Measurements from ENCODE around the gene PTGDS.
A peak's percentile ranks its signal among the peaks of the same experiment; 100 is the strongest.

Gene PTGDS

GRCh38 chr9:136946228-136947027 is 30.9 kb upstream of the PTGDS start (continued):
- TF ChIP-seq ZSCAN5A (tag by site-specific recombination; IDR thresholded peaks at IDR 0.05) (no peak), ZNF621 (tag by site-specific recombination; IDR thresholded peaks at IDR 0.05) (no peak), ZNF664 (tag by site-specific recombination; IDR thresholded peaks at IDR 0.05) (no peak)

GRCh38 chr9:136947028-136947891 is 30.0 kb upstream of the PTGDS start:
- H3K27ac ChIP-seq (ENCODE audit: extremely low read depth, low read depth, low read length): no peak overlapping the region
- TF ChIP-seq ZFHX2 (tag by site-specific recombination; conservative IDR thresholded peaks at IDR 0.05) (peak; percentile 91), ZNF488 (tag by site-specific recombination; IDR thresholded peaks at IDR 0.05) (no peak), GLIS1 (tag by site-specific recombination; IDR thresholded peaks at IDR 0.05) (peak; percentile 68), ZIC2 (tag by site-specific recombination; IDR thresholded peaks at IDR 0.05) (0 out of 2 replicates have a peak, but pooled peaks have one; percentile 9), HIC1 (tag by site-specific recombination; IDR thresholded peaks at IDR 0.05) (0 out of 2 replicates have a peak, but pooled peaks have one; percentile 60), GLIS2 (tag by site-specific recombination; IDR thresholded peaks at IDR 0.05) (peak; percentile 51; the same call in 1 of the 2 replicates), ZBTB49 (tag by site-specific recombination; IDR thresholded peaks at IDR 0.05; ENCODE audit: low read depth) (no peak), ZNF621 (tag by site-specific recombination; IDR thresholded peaks at IDR 0.05) (no peak), EGR2 (tag by site-specific recombination; IDR thresholded peaks at IDR 0.05; ENCODE audit: low read depth) (peak; percentile 89)
- ChIA-PET POLR2A (interaction anchor here (0.8 to 4.9 kb wide), 11 partner anchors 29 to 147 kb away, joined by 3 to 24 read pairs (median 4); partner anchors contain the start of genes MAN1B1, PAXX and PTGDS), CTCF (interaction anchor here (0.6 to 5.7 kb wide), 28 partner anchors 15 to 509 kb away, joined by 3 to 119 read pairs (median 6); partner anchors contain the start of genes CLIC3, NPDC1 and PAXX)
- no peak overlapping the region for H3K4me3 ChIP-seq (ENCODE audit: low read depth, low read length)
- H3K36me3 ChIP-seq (ENCODE audit: control insufficient read depth in 2 of 2, insufficient read depth in 1 of 2, low read length in 2 of 2): peaks cover 0 to 11% of the 10 kb centered on the region in 2 experiments; a peak in 1 of 3 replicates
- H3K9me3 ChIP-seq (ENCODE audit: control insufficient read depth, insufficient read depth, low read depth, low read length): no peaks in the 10 kb centered on the region
- no peaks in the 10 kb centered on the region; the same call in 1 of the 2 replicates for H3K4me1 ChIP-seq (ENCODE audit: control insufficient read depth, insufficient read depth, low read length)

Measured in HEK293 (cell line).